NCI-H2171 (cell line): ENCODE measurements around the gene POSTN.

ENCODE experiments used
- DNase-seq: peaks from one replicate; lab custom pipeline; 2025; lab: John Stamatoyannopoulos, UW

POSTN gene

GRCh38 chr13:37598597-37598996 lies at the start of gene POSTN:
TSS of gene POSTN (minus strand) at chr13:37598768. CDS start at chr13:37598726, 42 bp downstream.
- no peak for DNase-seq

- DNase-seq, result no peak
Observed at GRCh38 chr13:37647031-37647650, 48.6 kb upstream of the POSTN start.

GRCh38 chr13:37646531-37646930 lies 48.0 kb upstream of the POSTN start:
- DNase-seq, result no peak

- no peak for DNase-seq
Observed at GRCh38 chr13:37645181-37645740, 46.7 kb upstream of the POSTN start.

GRCh38 chr13:37641391-37641790 lies 42.8 kb upstream of the POSTN start:
- no peak for DNase-seq

- no peak for DNase-seq
Observed at GRCh38 chr13:37640499-37640898, 41.9 kb upstream of the POSTN start.

- no peak for DNase-seq
Observed at GRCh38 chr13:37636701-37637100, 38.1 kb upstream of the POSTN start.

- DNase-seq, result no peak
Observed at GRCh38 chr13:37632294-37632693, 33.7 kb upstream of the POSTN start.

GRCh38 chr13:37627428-37627827 lies 28.9 kb upstream of the POSTN start:
- DNase-seq, result no peak

GRCh38 chr13:37621811-37622361 lies 23.3 kb upstream of the POSTN start:
- no peak for DNase-seq

GRCh38 chr13:37618554-37618953 lies 20.0 kb upstream of the POSTN start:
- no peak for DNase-seq

GRCh38 chr13:37617173-37617572 lies 18.6 kb upstream of the POSTN start:
- DNase-seq, result no peak

GRCh38 chr13:37616131-37616530 lies 17.6 kb upstream of the POSTN start:
- no peak for DNase-seq

- no peak for DNase-seq
Observed at GRCh38 chr13:37615276-37615675, 16.7 kb upstream of the POSTN start.

- no peak for DNase-seq
Observed at GRCh38 chr13:37613638-37614037, 15.1 kb upstream of the POSTN start.

GRCh38 chr13:37613236-37613635 lies 14.7 kb upstream of the POSTN start:
- no peak for DNase-seq

- DNase-seq, result no peak
Observed at GRCh38 chr13:37608750-37609339, 10.3 kb upstream of the POSTN start.

GRCh38 chr13:37602733-37603381 lies 4.3 kb upstream of the POSTN start:
- DNase-seq, result no peak

GRCh38 chr13:37601648-37602440 lies 3.3 kb upstream of the POSTN start:
- DNase-seq, result no peak

- DNase-seq, result no peak
Observed at GRCh38 chr13:37599519-37599918, 951 bp upstream of the POSTN start.

GRCh38 chr13:37597477-37598025 lies 1.0 kb downstream of the POSTN start:
- no peak for DNase-seq

GRCh38 chr13:37596805-37597204 lies 1.8 kb downstream of the POSTN start:
- DNase-seq, result no peak
